SJCRH30 (cell line): ENCODE data around the gene ADAMTS19. TPM values are rescaled to one million over a fixed set of nuclear protein-coding genes. Genes with fewer than 3 reads are reported as not detected.

Source experiments
- DNase-seq, 2 experiments: peaks; one replicate each; pipeline ENCODE4 v3.0.0-alpha.2; 2015 to 2020
- H3K27ac ChIP-seq: fragments of 250-450 bp; sonication (Bioruptor Pico); 2 replicates; pipeline ENCODE4 v1.5.1; 2020; ENCODE audit warnings: mild to moderate bottlenecking, moderate library complexity
- H3K27me3 ChIP-seq: fragments of 250-450 bp; sonication (Bioruptor Pico); 2 replicates; pipeline ENCODE4 v1.5.1; 2020; ENCODE audit warnings: mild to moderate bottlenecking, moderate library complexity
- H3K36me3 ChIP-seq: fragments of 250-450 bp; sonication (Bioruptor Pico); 2 replicates; pipeline ENCODE4 v1.5.1; 2020; ENCODE audit warnings: mild to moderate bottlenecking, moderate library complexity
- H3K4me1 ChIP-seq: fragments of 250-450 bp; sonication (Bioruptor Pico); 2 replicates; pipeline ENCODE4 v1.5.1; 2020; ENCODE audit warnings: mild to moderate bottlenecking, moderate library complexity
- H3K4me3 ChIP-seq: fragments of 250-450 bp; sonication (Bioruptor Pico); 2 replicates; pipeline ENCODE4 v1.5.1; 2020; ENCODE audit warnings: mild to moderate bottlenecking, moderate library complexity
- H3K9me3 ChIP-seq: fragments of 250-450 bp; sonication (Bioruptor Pico); replicated peaks from 2 replicates; pipeline ENCODE4 v1.5.1; 2020; ENCODE audit warnings: mild to moderate bottlenecking, moderate library complexity
- total RNA-seq: library from RNA; depleted of rRNA; stranded (reverse); fragments of >200 nt; shearing (Covaris generic); gene quantifications from 2 replicates; pipeline ENCODE4 v1.2.3, GENCODE V29; 2014

The ADAMTS19 gene
- total RNA-seq, 1 experiment from 2014 or later: 0.02 TPM

DNA sequence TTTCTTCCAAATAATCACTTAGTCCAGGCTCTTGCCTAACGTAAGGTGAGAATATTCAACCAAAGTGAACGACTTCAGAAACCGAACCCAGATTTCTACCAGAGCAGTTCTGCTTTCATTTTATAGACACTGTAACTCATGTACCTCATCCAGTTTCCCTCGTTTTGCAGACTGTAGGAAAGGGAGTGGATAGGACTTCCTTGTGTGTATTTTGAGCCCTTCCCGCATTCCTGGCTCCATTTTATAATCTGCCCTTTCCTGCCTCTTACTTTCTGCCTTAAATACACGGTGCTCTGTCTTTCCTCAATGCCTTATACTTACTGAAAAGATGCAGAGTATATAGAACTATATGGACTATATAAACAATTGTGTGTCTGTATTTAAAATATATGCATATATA, 308.6 kb downstream of the ADAMTS19 start:
- no peaks in the 10 kb centered on the region for H3K27me3 ChIP-seq
- H3K36me3 ChIP-seq: no peaks in the 10 kb centered on the region
- H3K27ac ChIP-seq: no peak overlapping the region
- H3K4me3 ChIP-seq: no peak overlapping the region
- no peaks in the 10 kb centered on the region for H3K9me3 ChIP-seq
- H3K4me1 ChIP-seq: 0 out of 2 replicates have a peak, but pooled peaks cover 3% of the 10 kb centered on the region
- no peak for DNase-seq

DNA sequence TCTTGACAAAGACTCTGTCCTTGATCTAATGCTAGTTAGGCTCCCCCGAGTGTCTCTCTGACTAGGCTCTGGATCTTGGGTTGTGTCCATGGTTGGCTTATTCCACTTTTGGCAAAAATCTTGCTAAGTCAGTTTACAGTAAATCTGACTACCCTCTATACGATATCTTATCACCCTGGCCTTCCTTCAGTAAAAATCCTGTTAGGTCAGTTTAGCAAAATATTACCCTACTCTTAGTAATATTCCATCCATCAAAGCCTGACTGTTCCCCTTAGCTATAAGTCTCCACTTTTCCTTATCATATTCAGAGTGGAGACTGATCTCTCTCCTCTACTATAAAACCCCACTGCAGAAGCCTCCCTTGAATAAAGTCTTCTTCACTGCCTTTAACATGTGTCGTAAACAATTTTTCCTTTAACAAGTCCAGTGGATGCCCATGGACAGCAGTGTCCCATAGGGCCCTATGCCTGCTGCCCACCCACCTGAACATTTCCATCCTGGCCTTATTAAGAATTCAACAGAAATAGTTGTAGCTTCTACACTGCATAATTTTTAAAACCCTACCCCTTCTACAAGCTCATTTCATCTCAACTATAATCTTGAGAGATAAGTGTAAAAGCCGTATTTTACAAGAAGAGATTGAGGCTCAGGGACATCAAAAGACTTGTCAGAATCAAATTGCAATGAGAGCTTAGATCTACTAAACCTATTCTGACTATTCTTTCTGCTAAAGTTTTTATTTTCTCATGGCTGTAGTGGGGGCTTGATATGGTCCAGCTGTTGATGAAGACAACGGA, 310.1 kb downstream of the ADAMTS19 start:
- no peak overlapping the region for H3K27ac ChIP-seq

DNA sequence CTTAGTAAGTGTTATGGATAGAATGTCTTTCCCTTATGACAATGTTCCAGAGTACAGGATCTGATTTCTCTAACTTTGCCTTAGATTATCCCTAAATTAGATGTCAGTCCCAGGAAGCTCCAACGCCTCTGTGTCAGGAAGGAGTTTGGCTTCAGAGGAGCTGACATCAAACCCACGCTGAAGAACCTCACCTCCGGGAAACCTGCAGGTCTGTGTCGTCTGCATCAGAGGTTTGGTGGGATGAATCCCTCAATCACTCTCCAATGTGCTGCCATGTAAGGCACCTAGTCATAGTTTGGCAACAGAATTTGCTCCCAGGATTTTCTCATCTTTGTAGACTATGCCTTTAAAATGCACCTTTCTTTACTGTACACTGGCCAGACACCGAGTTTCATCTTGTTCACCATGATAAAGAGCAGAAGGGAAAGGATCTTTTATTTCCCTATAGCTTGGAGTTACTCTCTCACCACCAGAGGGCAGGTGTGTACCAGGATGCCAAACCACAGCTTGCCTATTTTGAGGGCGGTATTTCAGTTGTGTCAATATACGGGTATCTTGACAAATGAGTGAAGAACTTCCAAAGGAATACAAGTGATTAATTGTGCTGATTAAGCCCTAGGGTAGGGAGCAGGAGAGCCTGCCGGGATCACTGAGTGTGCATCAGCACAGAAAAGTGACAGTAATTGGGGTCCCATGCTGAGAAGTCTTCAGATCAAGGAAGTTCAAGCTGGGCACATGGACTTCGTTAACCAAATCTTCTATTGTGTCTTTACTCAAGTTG, 311.1 kb downstream of the ADAMTS19 start:
- Histone ChIP-seq H3K27me3 (0 out of 2 replicates have a peak, but pooled peaks cover 2% of the 10 kb centered on the region), H3K9me3 (no peaks in the 10 kb centered on the region), H3K27ac (no peak overlapping the region), H3K4me1 (0 out of 2 replicates have a peak, but pooled peaks cover 3% of the 10 kb centered on the region), H3K36me3 (no peaks in the 10 kb centered on the region), H3K4me3 (no peak overlapping the region)
- DNase-seq: peak; percentile 33 to 74

More for the DNA sequence above, 310.1 kb downstream of the ADAMTS19 start:
- Histone ChIP-seq H3K4me3 (no peak overlapping the region), H3K36me3 (no peaks in the 10 kb centered on the region), H3K9me3 (no peaks in the 10 kb centered on the region), H3K4me1 (0 out of 2 replicates have a peak, but pooled peaks cover 3% of the 10 kb centered on the region), H3K27me3 (0 out of 2 replicates have a peak, but pooled peaks cover 2% of the 10 kb centered on the region)
- DNase-seq: no peak

DNA sequence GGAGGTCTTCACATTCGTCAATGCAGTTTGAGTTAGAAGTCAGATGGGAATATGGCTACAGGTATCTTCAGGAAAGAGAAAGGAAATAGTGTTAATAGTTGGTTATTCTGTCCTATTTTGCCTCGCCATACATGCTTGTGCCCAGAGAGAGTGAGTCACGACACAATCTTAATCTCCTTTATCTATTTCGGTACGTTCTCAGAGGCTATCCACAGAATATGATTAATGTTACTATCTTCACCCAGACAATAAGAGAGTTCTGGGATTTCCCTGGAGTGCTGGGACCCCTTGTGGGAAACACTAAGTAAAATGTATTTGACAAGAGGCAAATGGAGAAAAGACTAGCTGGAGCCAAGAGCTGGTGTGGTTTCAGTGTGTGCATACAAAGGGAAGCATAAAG, 313.3 kb downstream of the ADAMTS19 start:
- H3K27ac ChIP-seq: no peak overlapping the region
- H3K4me1 ChIP-seq: no peaks in the 10 kb centered on the region
- H3K27me3 ChIP-seq: 0 out of 2 replicates have a peak, but pooled peaks cover 2% of the 10 kb centered on the region
- H3K9me3 ChIP-seq: no peaks in the 10 kb centered on the region
- no peak overlapping the region for H3K4me3 ChIP-seq
- DNase-seq: no peak
- no peaks in the 10 kb centered on the region for H3K36me3 ChIP-seq

DNA sequence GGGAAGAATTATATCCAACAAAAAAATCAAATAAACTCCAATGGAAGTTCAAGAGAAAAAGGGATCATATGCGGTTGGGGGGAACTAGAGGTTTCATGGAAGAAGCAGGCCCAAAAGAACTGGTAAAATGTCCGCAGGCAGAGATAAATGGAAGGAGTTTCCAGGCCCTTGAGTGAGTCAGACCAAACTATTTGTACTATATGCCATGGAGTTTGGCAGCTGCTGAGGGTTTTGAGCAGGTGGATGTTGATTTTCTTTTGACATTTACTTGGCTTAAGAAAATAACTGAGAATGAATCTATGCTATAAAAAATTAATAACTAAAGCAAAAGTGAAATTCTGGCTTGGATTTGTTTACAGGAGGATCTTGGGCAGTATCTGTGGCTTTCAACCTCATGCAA, 321.5 kb downstream of the ADAMTS19 start:
- Histone ChIP-seq H3K9me3 (no peaks in the 10 kb centered on the region), H3K27me3 (no peaks in the 10 kb centered on the region), H3K4me3 (no peak overlapping the region), H3K27ac (no peak overlapping the region), H3K4me1 (no peaks in the 10 kb centered on the region), H3K36me3 (no peaks in the 10 kb centered on the region)
- DNase-seq: peak in 1 of 2 experiments; percentile 9
